Measurements from ENCODE around the gene MMP11. TPM values are rescaled to one million over a fixed set of nuclear protein-coding genes. Genes with fewer than 3 reads are reported as not detected.

The MMP11 gene
- polyA plus RNA-seq, 1 donor from 2014 or later = 9.3 TPM

- Histone ChIP-seq H3K27me3 (ENCODE audit: insufficient read depth, low read depth, low read length) (no peaks in the 10 kb centered on the region), H3K36me3 (ENCODE audit: insufficient read depth, low read length) (peaks cover 5% of the 10 kb centered on the region), H3K9me3 (ENCODE audit: low read length) (no peaks in the 10 kb centered on the region), H4K20me1 (ENCODE audit: insufficient read depth) (no peaks in the 10 kb centered on the region), H3K4me3 (ENCODE audit: low read length) (no peak overlapping the region), H3K9ac (ENCODE audit: low read length) (no peak overlapping the region), H3K4me2 (ENCODE audit: low read length) (no peak overlapping the region), H3K79me2 (replicated peaks; ENCODE audit: insufficient read depth, low read length) (no peaks in the 10 kb centered on the region), H3K27ac (ENCODE audit: low read length) (no peak overlapping the region), H2AFZ (ENCODE audit: low read depth, low read length) (no peak overlapping the region), H3F3A (ENCODE audit: insufficient read depth, low read length, poor library complexity, severe bottlenecking) (no peaks in the 10 kb centered on the region), H3K9me2 (ENCODE audit: insufficient read depth, low read length) (no peaks in the 10 kb centered on the region)
- no peak for TF ChIP-seq TAF1 (IDR thresholded peaks at IDR 0.05; ENCODE audit: low read depth)
- no peak for TF ChIP-seq SMC3 (conservative IDR thresholded peaks at IDR 0.05; ENCODE audit: poor library complexity)
- TF ChIP-seq CTCF (IDR thresholded peaks at IDR 0.05; ENCODE audit: poor library complexity, severe bottlenecking) = no peak
- TF ChIP-seq POLR2AphosphoS5 (IDR thresholded peaks at IDR 0.05) = no peak
- TF ChIP-seq REST (IDR thresholded peaks at IDR 0.05; ENCODE audit: borderline replicate concordance) = no peak
- TF ChIP-seq RAD21 (conservative IDR thresholded peaks at IDR 0.05) = no peak
- no peak for TF ChIP-seq EP300 (conservative IDR thresholded peaks at IDR 0.05; ENCODE audit: poor library complexity, severe bottlenecking)
- no peak for TF ChIP-seq MXI1 (conservative IDR thresholded peaks at IDR 0.05; ENCODE audit: poor library complexity, severe bottlenecking)
- TF ChIP-seq EZH2 (IDR thresholded peaks at IDR 0.05; ENCODE audit: borderline replicate concordance, insufficient read depth, low read length, poor library complexity, severe bottlenecking) = no peak
These were observed 50.7 kb downstream of the MMP11 start for GRCh38 chr22:23823331-23823791.

DNA sequence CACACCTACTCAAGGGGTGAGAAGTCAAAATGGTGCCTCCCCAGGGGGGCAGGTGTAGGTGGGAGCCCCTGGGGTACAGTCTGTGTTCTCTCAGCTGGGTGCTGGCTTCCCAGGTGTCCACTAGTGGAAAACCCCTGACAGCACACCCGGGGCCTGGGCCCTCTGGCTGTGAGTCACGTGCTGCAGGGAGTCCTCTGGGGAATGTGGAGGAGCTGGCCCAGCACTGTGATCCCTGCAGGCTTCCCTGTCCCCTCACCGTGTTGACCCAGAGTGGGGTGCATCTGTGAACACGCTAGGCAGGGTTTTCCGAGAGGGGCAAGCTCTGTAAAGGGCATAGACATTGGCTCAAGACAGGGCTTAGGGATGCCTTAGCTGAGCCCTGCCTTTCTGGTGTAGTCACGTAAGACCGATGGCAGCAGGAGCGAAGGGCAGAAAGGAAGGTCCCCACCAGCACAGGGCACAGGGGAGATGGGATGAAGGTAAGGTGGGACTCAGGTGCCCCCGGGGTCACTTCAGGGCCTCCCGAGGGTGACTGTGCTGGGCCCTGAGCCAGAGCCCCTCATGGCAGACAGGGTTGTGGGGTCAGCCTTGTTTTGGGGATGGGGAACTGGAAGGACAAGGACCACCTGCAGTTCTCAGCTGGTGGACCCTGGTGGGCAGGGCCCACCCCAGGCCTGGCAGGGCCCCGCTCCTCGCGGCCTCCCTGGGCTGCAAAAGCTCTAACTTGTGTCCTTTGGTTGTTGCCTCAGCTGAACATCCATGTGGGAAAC is 52.0 kb downstream of the MMP11 start:
- no peaks in the 10 kb centered on the region for H3K9me2 ChIP-seq (ENCODE audit: insufficient read depth, low read length)
- peaks cover 5% of the 10 kb centered on the region for H3K36me3 ChIP-seq (ENCODE audit: insufficient read depth, low read length)
- H4K20me1 ChIP-seq (ENCODE audit: insufficient read depth) = no peaks in the 10 kb centered on the region
- H3K27me3 ChIP-seq (ENCODE audit: insufficient read depth, low read depth, low read length) = no peaks in the 10 kb centered on the region
- H3F3A ChIP-seq (ENCODE audit: insufficient read depth, low read length, poor library complexity, severe bottlenecking) = no peaks in the 10 kb centered on the region
- no peak overlapping the region for H2AFZ ChIP-seq (ENCODE audit: low read depth, low read length)
- no peak overlapping the region for H3K27ac ChIP-seq (ENCODE audit: low read length)
- no peak for TF ChIP-seq MXI1 (conservative IDR thresholded peaks at IDR 0.05; ENCODE audit: poor library complexity, severe bottlenecking)
- TF ChIP-seq CTCF (IDR thresholded peaks at IDR 0.05; ENCODE audit: poor library complexity, severe bottlenecking) = no peak
- TF ChIP-seq RAD21 (conservative IDR thresholded peaks at IDR 0.05) = no peak
- no peak for TF ChIP-seq EZH2 (IDR thresholded peaks at IDR 0.05; ENCODE audit: borderline replicate concordance, insufficient read depth, low read length, poor library complexity, severe bottlenecking)
- TF ChIP-seq TAF1 (IDR thresholded peaks at IDR 0.05; ENCODE audit: low read depth) = no peak
- no peak for TF ChIP-seq SMC3 (conservative IDR thresholded peaks at IDR 0.05; ENCODE audit: poor library complexity)
- TF ChIP-seq REST (IDR thresholded peaks at IDR 0.05; ENCODE audit: borderline replicate concordance) = no peak
- no peak for TF ChIP-seq EP300 (conservative IDR thresholded peaks at IDR 0.05; ENCODE audit: poor library complexity, severe bottlenecking)
- TF ChIP-seq POLR2AphosphoS5 (IDR thresholded peaks at IDR 0.05) = no peak
- no peaks in the 10 kb centered on the region for H3K79me2 ChIP-seq (replicated peaks; ENCODE audit: insufficient read depth, low read length)
- H3K9ac ChIP-seq (ENCODE audit: low read length) = no peak overlapping the region
- H3K4me2 ChIP-seq (ENCODE audit: low read length) = no peak overlapping the region
- no peaks in the 10 kb centered on the region for H3K9me3 ChIP-seq (ENCODE audit: low read length)
- H3K4me3 ChIP-seq (ENCODE audit: low read length) = no peak overlapping the region

Data from neural cell (in vitro differentiated cells).